ENCODE measurements around the gene FOXJ3. TPM values are rescaled to one million over a fixed set of nuclear protein-coding genes. Genes with fewer than 3 reads are reported as not detected.
"Not testable (repeated sequence)": the region's sequence is repeated elsewhere in the genome, so short reads cannot be mapped to it uniquely, and the experiment has no call there.

The FOXJ3 gene
- total RNA-seq, 2 donors from 2014 or later: 44.5 to 47.5 TPM

GRCh38 chr1:42209526-42210251 is 125.3 kb downstream of the FOXJ3 start:
- Mint-ChIP-seq H3K4me1 (ENCODE audit: low read depth) (peaks cover 12% of the 10 kb centered on the region), H3K27ac (no peak overlapping the region)
- no peak for ATAC-seq (replicated peaks in 1 of 2)

GRCh38 chr1:42206930-42207329 is 128.1 kb downstream of the FOXJ3 start:
- not testable (repeated sequence) for H3K27me3 Mint-ChIP-seq (ENCODE audit: low read depth); ATAC-seq (replicated peaks in 1 of 2); H3K9me3 Mint-ChIP-seq; DNase-seq; H3K4me1 Mint-ChIP-seq (ENCODE audit: low read depth); H3K4me3 Mint-ChIP-seq
- Mint-ChIP-seq H3K36me3 (ENCODE audit: insufficient read depth in 2 of 2) (peaks cover 23 to 27% of the 10 kb centered on the region in 2 donors), H3K27ac (peak overlapping the region; percentile 12)

More at GRCh38 chr1:42209526-42210251, 125.3 kb downstream of the FOXJ3 start:
- Mint-ChIP-seq H3K27me3 (ENCODE audit: low read depth) (no peaks in the 10 kb centered on the region), H3K9me3 (peaks cover 0 to 7% of the 10 kb centered on the region in 2 donors), H3K4me3 (no peak overlapping the region), H3K36me3 (ENCODE audit: insufficient read depth in 2 of 2) (peaks cover 15 to 31% of the 10 kb centered on the region in 2 donors)
- DNase-seq: no peak

GRCh38 chr1:42206164-42206563 is 128.9 kb downstream of the FOXJ3 start:
- peaks cover 5 to 7% of the 10 kb centered on the region in 2 donors for H3K9me3 Mint-ChIP-seq
- no peaks in the 10 kb centered on the region for H3K27me3 Mint-ChIP-seq (ENCODE audit: low read depth)
- peaks cover 23 to 27% of the 10 kb centered on the region in 2 donors for H3K36me3 Mint-ChIP-seq (ENCODE audit: insufficient read depth in 2 of 2)
- ATAC-seq (replicated peaks in 1 of 2) (no peak), DNase-seq (no peak)
- no peak overlapping the region for H3K4me3 Mint-ChIP-seq
- peak overlapping the region; percentile 73 for H3K27ac Mint-ChIP-seq
- peaks cover 8% of the 10 kb centered on the region for H3K4me1 Mint-ChIP-seq (ENCODE audit: low read depth)

GRCh38 chr1:42201986-42202385 is 133.0 kb downstream of the FOXJ3 start:
- Mint-ChIP-seq H3K36me3 (ENCODE audit: insufficient read depth in 2 of 2) (peaks cover 21 to 25% of the 10 kb centered on the region in 2 donors), H3K9me3 (peaks cover 3 to 7% of the 10 kb centered on the region in 2 donors), H3K27ac (no peak overlapping the region), H3K4me1 (ENCODE audit: low read depth) (peaks cover 3% of the 10 kb centered on the region), H3K27me3 (ENCODE audit: low read depth) (no peaks in the 10 kb centered on the region), H3K4me3 (no peak overlapping the region)
- DNase-seq (no peak), ATAC-seq (replicated peaks in 1 of 2) (no peak)

GRCh38 chr1:42198251-42198650 is 136.8 kb downstream of the FOXJ3 start:
- H3K27ac Mint-ChIP-seq: peak overlapping the region; percentile 51
- DNase-seq: no peak
- H3K9me3 Mint-ChIP-seq: peaks cover 0 to 5% of the 10 kb centered on the region in 2 donors
- no peak for ATAC-seq (replicated peaks in 1 of 2)
- H3K36me3 Mint-ChIP-seq (ENCODE audit: insufficient read depth in 2 of 2): peaks cover 6 to 12% of the 10 kb centered on the region in 2 donors
- no peak overlapping the region for H3K4me3 Mint-ChIP-seq
- H3K4me1 Mint-ChIP-seq (ENCODE audit: low read depth): no peaks in the 10 kb centered on the region
- no peaks in the 10 kb centered on the region for H3K27me3 Mint-ChIP-seq (ENCODE audit: low read depth)

GRCh38 chr1:42195841-42196240 is 139.2 kb downstream of the FOXJ3 start:
- Mint-ChIP-seq H3K4me1 (ENCODE audit: low read depth) (no peaks in the 10 kb centered on the region), H3K27me3 (ENCODE audit: low read depth) (no peaks in the 10 kb centered on the region), H3K27ac (no peak overlapping the region), H3K9me3 (no peaks in the 10 kb centered on the region), H3K36me3 (ENCODE audit: insufficient read depth in 2 of 2) (peaks cover 4 to 10% of the 10 kb centered on the region in 2 donors), H3K4me3 (no peak overlapping the region)
- ATAC-seq (replicated peaks in 1 of 2): no peak
- no peak for DNase-seq

GRCh38 chr1:42192106-42192505 is 142.9 kb downstream of the FOXJ3 start:
- no peak overlapping the region for H3K27ac Mint-ChIP-seq
- H3K4me3 Mint-ChIP-seq: no peak overlapping the region
- H3K27me3 Mint-ChIP-seq (ENCODE audit: low read depth): no peaks in the 10 kb centered on the region
- H3K36me3 Mint-ChIP-seq (ENCODE audit: insufficient read depth in 2 of 2): peaks cover 6 to 12% of the 10 kb centered on the region in 2 donors
- no peak for ATAC-seq (replicated peaks in 1 of 2)
- no peak for DNase-seq
- no peaks in the 10 kb centered on the region for H3K9me3 Mint-ChIP-seq
- H3K4me1 Mint-ChIP-seq (ENCODE audit: low read depth): no peaks in the 10 kb centered on the region

GRCh38 chr1:42191319-42191718 is 143.7 kb downstream of the FOXJ3 start:
- H3K9me3 Mint-ChIP-seq: no peaks in the 10 kb centered on the region
- no peak for ATAC-seq (replicated peaks in 1 of 2)

GRCh38 chr1:42189931-42190853 is 144.8 kb downstream of the FOXJ3 start:
- peaks cover 9% of the 10 kb centered on the region for H3K4me1 Mint-ChIP-seq (ENCODE audit: low read depth)
- ATAC-seq (replicated peaks in 1 of 2): peak in 1 of 2 donors; percentile 33
- H3K36me3 Mint-ChIP-seq (ENCODE audit: insufficient read depth in 2 of 2): peaks cover 6 to 12% of the 10 kb centered on the region in 2 donors
- H3K27ac Mint-ChIP-seq: peak overlapping the region; percentile 47
- DNase-seq: no peak
- no peaks in the 10 kb centered on the region for H3K27me3 Mint-ChIP-seq (ENCODE audit: low read depth)
- no peak overlapping the region for H3K4me3 Mint-ChIP-seq
- no peaks in the 10 kb centered on the region for H3K9me3 Mint-ChIP-seq

More at GRCh38 chr1:42191319-42191718, 143.7 kb downstream of the FOXJ3 start:
- DNase-seq: no peak
- no peaks in the 10 kb centered on the region for H3K27me3 Mint-ChIP-seq (ENCODE audit: low read depth)
- peaks cover 3% of the 10 kb centered on the region for H3K4me1 Mint-ChIP-seq (ENCODE audit: low read depth)
- H3K4me3 Mint-ChIP-seq: no peak overlapping the region
- H3K36me3 Mint-ChIP-seq (ENCODE audit: insufficient read depth in 2 of 2): peaks cover 6 to 12% of the 10 kb centered on the region in 2 donors
- H3K27ac Mint-ChIP-seq: no peak overlapping the region

- DNase-seq (no peak), ATAC-seq (replicated peaks in 1 of 2) (peak; percentile 43 to 69)
- Mint-ChIP-seq H3K27ac (peak overlapping the region; percentile 61), H3K9me3 (no peaks in the 10 kb centered on the region), H3K4me1 (ENCODE audit: low read depth) (peaks cover 9% of the 10 kb centered on the region), H3K4me3 (no peak overlapping the region), H3K27me3 (ENCODE audit: low read depth) (no peaks in the 10 kb centered on the region), H3K36me3 (ENCODE audit: insufficient read depth in 2 of 2) (peaks cover 3 to 6% of the 10 kb centered on the region in 2 donors)
Measured at GRCh38 chr1:42186152-42186551, 148.9 kb downstream of the FOXJ3 start.

GRCh38 chr1:42184616-42185015 is 150.4 kb downstream of the FOXJ3 start:
- H3K36me3 Mint-ChIP-seq (ENCODE audit: insufficient read depth in 2 of 2): peaks cover 0 to 5% of the 10 kb centered on the region in 2 donors
- H3K27me3 Mint-ChIP-seq (ENCODE audit: low read depth): no peaks in the 10 kb centered on the region
- H3K4me3 Mint-ChIP-seq: no peak overlapping the region
- no peak for ATAC-seq (replicated peaks in 1 of 2)
- no peaks in the 10 kb centered on the region for H3K9me3 Mint-ChIP-seq
- peaks cover 9% of the 10 kb centered on the region for H3K4me1 Mint-ChIP-seq (ENCODE audit: low read depth)
- no peak overlapping the region for H3K27ac Mint-ChIP-seq
- no peak for DNase-seq

GRCh38 chr1:42183957-42184268 is 151.1 kb downstream of the FOXJ3 start:
- peaks cover 0 to 5% of the 10 kb centered on the region in 2 donors for H3K36me3 Mint-ChIP-seq (ENCODE audit: insufficient read depth in 2 of 2)

More at GRCh38 chr1:42183957-42184268, 151.1 kb downstream of the FOXJ3 start:
- H3K4me3 Mint-ChIP-seq: no peak overlapping the region
- H3K4me1 Mint-ChIP-seq (ENCODE audit: low read depth): peaks cover 9% of the 10 kb centered on the region
- no peaks in the 10 kb centered on the region for H3K27me3 Mint-ChIP-seq (ENCODE audit: low read depth)
- no peak overlapping the region for H3K27ac Mint-ChIP-seq
- DNase-seq: no peak
- no peak for ATAC-seq (replicated peaks in 1 of 2)
- no peaks in the 10 kb centered on the region for H3K9me3 Mint-ChIP-seq
